Measurements from ENCODE around the gene PARD6G. TPM values are rescaled to one million over a fixed set of nuclear protein-coding genes. Genes with fewer than 3 reads are reported as not detected.
"Not testable (repeated sequence)": the region's sequence is repeated elsewhere in the genome, so short reads cannot be mapped to it uniquely, and the experiment has no call there.

Gene PARD6G, protein sequence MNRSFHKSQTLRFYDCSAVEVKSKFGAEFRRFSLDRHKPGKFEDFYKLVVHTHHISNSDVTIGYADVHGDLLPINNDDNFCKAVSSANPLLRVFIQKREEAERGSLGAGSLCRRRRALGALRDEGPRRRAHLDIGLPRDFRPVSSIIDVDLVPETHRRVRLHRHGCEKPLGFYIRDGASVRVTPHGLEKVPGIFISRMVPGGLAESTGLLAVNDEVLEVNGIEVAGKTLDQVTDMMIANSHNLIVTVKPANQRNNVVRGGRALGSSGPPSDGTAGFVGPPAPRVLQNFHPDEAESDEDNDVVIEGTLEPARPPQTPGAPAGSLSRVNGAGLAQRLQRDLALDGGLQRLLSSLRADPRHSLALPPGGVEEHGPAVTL
- polyA plus RNA-seq (2014; cell fraction: cytosol; rRNA removed), result 10.3 and 11.8 TPM in 2 replicates
- polyA plus RNA-seq (2014; cell fraction: nucleus; rRNA removed), result 8.2 and 11.8 TPM in 2 replicates

DNA sequence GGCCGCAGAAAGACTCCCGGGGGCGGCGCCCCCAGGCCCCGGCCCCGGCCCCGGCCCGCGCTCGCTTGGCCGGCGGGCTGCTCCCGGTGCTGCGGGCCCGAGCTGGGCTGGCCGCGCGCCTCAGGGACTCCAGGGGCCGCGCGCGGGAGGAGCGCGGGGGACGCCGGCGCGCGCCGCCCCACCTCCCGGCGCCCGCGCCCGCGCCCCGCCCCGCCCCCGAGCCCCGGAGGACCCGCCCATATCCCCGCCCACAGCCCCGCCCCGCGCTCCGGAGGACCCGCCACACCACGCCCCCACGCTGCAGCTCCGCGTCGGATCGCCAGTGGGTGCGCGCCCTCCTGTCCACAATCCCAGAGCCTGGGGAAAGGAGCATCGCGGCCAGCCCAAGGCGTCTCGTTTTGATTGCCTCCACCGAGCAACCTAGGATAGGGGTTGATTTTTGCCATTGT lies at the start of gene PARD6G:
PARD6G (minus strand) TSS at position 122 of the 449 bp plus-strand sequence. CDS start 166 bp downstream, outside the sequence.
- peak; percentile 80 for DNase-seq (ENCODE audit: low spot score)

DNA sequence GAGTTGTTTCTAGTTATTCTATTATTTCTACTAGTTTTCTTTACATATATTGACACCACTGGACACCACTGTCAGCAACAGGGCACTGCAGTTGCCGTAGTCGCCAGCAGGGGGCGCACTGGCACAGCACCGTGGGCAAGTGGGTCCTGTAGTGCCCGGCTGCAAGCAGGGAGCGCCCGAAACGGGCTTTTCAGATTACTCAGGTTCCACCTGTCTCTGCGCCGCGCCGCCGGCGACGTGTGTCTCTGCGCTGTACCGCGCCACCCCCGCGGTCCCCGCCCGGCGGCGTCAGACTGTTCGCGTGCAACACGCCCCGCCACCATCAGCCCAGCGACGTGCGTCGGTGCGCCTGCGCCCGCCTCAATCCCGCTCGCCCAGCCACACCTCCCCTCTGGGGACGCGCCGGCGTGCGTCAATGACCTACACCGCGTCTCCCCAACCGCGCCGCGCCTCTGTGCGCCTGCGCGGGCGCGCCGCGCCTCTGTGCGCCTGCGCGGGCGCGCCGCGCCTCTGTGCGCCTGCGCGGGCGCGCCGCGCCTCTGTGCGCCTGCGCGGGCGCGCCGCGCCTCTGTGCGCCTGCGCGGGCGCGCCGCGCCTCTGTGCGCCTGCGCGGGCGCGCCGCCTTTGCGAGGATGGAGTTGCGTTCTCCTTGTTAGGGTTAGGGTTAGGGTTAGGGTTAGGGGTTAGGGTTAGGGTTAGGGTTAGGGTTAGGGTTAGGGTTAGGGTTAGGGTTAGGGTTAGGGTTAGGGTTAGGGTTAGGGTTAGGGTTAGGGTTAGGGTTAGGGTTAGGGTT lies 15.1 kb upstream of the PARD6G start:
- not testable (repeated sequence) for DNase-seq (ENCODE audit: low spot score)

DNA sequence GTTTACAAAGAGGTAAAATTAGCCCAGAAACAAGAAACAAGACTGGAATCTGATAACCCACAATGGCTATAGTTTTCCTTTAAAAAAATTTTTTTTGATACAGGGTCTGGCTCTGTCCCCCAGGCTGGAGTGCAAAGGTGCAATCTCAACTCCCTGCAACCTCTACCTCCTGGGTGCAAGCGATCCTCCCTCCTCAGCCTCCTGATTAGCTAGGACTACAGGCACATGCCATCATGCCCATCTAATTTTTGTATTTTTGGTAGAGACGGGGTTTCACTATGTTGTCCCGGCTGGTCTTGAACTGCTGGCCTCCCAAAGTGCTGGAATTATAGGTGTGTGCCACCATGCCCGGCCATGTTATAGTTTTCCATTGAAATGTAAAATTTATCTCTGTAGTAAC lies 12.3 kb upstream of the PARD6G start:
- no peak for DNase-seq (ENCODE audit: low spot score)

DNA sequence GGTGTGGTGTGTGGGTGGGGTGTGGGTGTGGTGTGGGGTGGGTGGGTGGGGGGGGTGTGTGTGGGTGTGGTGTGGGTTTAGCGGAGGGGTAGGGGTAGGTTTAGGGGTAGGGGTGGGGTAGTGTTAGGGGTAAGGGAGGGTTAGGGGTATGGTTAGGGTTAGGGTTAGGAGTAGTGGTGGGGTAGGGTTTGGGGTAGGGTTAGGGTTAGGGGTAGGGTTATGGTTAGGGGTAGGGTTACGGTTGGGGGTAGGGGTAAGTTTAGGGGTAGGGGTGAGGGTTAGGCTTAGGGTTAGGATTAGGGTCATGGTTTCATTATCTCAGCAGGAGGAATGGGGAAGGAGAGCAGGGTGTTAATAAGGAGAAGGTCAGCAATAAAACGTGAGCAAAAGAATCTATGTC lies 11.3 kb upstream of the PARD6G start:
- no peak for DNase-seq (ENCODE audit: low spot score)

DNA sequence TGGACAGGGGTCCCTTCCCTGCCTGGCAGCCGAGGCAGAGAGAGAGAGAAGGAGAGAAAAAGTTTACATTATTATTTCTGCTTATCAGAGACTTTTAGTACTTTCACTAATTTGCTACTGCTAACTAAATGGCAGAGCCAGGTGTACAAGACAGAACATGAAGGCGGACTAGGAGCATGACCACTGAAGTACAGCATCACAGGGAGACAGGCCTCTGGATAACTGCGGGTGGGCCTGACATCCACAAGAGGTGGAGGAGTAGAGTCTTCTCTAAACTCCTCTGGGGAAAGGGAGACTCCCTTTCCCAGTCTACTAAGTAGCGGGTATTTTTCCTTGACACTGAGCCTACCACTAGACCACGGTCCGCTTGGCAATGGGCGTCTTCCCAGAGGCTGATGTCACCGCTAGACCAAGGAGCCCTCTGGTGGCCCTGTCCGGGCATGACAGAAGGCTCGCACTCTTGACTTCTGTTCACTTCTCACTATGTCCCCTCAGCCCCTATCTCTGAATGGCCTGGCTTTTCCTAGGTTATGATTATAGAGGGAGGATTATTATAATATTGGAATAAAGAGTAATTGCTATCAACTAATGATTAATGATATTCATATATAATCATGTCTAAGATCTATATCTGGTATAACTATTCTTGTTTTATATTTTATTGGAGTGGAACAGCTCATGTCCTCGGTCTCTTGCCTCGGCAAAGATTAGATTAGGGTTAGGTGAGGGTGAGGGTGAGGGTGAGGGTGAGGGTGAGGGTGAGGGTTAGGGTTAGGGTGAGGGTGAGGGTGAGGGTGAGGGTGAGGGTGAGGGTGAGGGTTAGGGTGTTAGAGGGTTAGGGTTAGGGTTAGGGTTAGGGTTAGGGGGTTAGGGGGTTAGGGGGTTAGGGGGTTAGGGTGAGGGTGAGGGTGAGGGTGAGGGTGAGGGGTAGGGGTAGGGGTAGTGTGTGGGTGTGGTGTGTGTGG lies 10.5 kb upstream of the PARD6G start:
- peak; percentile 80 for DNase-seq (ENCODE audit: low spot score)

DNA sequence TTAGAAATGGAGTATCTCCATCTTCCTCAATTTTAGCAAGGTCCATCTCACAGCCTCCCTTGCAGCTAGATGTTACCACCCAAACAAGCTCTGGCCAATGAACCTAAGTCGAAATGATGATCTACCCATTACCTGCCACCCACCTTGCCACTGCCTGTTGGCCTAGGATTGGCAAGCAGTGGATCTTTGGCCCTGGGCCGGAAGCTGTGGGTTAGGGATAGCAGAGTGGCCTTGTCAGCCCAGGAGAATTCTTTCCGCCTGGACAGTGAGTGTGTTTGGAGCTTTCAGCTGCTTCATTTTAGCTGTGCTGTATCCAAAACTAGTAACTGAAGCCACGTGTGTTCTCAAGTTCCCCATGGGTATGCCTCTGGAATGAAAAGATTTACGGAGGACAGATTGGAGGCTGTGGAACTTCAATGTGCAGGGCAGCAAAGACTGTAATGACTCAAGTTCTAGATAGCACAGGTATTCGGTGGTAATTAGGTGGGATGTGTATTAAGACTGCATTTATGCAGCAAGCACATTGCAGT lies 7.7 kb upstream of the PARD6G start:
- DNase-seq (ENCODE audit: low spot score), result no peak

DNA sequence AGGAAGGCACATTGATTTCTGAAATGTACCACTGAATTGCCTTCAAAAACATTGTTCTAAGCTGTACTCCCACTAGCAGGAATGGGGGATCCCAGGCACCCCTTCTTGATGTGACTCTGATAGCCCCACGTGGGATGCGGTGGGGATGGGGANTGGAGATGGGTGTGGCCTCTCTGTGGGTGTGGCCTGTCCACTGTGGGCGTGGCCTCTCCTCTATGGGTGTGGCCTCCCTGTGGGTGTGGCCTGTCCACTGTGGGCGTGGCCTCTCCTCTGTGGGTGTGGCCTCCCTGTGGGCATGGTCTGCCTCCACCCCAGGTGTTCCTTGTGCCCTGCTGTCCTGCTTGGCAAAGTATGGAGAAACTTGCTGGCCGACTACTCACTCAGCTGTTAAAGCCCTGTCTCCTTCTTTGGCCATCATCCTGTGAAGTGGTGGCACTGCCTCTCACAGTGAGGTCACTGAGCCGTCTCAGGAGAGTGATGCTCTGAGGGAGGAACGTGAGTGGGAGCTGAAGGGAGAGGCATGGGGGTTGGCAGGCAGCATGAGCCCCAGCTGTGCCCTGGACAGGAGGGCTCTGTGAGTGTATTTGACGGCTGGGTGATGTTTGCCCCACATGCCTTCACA lies 6.7 kb upstream of the PARD6G start:
- DNase-seq (ENCODE audit: low spot score), result no peak

DNA sequence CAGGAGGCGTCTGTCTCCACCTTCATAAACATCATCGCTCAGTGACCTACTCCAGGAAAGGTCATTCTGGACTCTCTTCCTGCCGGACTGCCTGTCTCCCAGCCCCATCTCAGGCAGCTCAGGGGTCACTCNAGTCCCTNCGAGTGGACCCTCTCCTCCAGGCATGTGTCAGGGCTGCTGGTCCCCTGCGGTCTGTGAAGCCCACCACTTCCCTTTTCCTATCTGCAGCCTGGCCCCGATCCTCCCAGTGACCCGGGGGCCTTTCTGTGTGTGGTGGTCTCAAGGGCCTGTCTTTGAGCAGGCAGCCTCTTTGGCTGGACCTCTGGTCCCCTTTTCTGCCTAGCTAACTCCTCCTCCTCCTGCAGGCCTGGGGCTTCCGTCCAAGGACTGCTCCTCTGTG lies 5.9 kb upstream of the PARD6G start:
- no peak for DNase-seq (ENCODE audit: low spot score)

DNA sequence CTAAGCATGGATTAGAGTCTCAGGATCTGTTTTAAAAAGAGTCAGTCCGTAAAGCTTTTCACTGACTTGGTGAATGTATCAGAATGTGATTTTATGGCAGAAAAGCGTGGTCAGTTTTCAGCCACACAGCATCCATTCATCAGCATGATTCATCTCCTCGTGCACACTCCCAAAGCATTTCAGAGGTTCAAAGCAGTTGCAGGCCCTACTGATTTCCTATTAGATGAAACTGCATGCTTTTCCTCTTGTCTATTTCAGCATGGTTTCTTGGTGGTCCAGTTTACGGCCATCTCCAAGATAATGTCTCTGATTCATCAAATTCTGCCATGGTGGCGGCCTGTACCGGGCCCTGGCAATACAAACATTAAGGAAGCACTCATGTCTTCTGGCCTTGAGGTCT lies 4.8 kb upstream of the PARD6G start:
- no peak for DNase-seq (ENCODE audit: low spot score)

DNA sequence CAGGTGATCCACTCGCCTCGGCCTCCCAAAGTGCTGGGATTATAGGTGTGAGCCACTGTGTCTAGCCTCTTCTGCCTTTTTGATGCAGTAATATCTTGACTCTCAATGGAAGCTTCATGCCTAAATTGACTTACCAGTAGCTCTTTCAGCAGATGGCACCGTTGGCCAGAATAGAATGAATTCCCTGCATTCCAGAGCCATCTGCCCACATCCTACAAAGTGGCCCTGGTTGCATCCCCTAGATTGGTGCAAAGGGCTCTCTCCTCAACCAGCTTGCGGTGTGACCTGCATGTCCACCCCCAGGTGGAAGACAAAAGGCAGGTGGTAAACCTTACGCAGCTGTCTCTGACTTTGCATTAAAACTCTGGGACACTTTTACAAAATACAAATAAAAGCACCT lies 4.4 kb upstream of the PARD6G start:
- no peak for DNase-seq (ENCODE audit: low spot score)

DNA sequence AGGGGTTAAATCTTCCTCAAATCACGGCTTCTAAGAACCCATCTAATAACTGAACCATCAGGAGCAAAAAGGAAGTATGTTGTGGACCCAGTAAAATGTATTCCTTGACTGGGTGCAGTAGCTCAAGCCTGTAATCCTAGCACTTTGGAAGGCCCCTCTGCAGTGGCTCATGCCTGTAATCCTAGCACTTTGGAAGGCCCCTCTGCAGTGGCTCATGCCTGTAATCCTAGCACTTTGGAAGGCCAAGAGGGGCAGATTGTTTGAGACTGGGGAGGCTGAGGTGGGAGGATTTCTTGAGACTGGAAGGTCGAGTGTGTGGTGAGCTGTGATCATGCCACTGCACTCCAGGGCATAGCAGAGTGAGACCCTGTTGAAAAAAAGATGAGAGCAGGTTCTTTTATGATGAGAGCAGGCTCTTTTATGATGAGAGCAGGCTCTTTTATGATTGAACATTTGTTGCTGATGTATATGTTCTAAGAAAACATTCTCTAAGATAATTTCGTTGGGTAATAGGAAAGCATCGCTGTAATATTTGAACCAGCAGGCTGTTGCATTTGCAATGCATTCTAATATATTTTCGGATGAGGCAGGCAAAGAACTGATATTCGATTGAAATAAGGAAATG lies 3.5 kb upstream of the PARD6G start:
- DNase-seq (ENCODE audit: low spot score), result no peak

DNA sequence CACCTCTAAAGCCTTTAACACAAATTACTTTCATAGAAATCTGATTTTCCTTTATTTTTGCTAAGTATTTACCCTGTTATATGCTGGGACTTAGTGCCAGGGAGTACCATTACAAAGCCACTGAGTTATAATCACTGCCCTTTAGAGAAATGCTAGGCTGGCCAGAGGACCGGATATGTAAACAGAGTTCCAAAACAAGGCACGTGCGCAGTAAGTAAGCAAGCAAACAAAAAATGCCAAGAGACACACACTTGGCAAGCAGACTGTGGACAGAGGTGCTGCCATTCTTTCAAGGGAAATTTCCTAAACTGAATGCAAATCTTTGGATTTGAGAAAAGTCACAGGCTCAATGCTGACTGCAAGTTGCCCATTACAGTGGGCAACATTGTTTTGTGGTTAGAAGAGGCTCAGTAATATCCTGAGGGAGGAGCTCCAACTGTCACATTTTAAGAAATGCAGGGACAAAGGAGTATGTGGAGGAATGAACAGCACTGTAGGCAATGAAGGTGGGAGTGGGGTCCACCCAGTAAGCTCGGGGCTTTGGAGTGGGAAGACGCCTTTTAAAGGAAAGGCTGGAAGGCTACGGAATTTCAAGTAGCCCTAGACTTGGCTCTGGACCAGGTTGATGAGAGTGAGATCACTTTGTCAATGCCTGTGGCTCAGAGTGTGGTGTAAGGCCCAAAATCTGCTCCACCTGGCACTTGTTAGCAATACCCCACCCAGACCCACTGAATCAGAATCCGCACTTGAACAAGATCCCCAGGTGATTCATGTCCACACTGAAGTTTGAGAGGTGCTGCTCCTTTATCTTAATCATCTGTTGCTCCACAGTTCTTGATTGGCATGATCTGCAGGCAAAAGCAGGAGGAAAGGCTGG lies 2.1 kb upstream of the PARD6G start:
- no peak for DNase-seq (ENCODE audit: low spot score)

DNA sequence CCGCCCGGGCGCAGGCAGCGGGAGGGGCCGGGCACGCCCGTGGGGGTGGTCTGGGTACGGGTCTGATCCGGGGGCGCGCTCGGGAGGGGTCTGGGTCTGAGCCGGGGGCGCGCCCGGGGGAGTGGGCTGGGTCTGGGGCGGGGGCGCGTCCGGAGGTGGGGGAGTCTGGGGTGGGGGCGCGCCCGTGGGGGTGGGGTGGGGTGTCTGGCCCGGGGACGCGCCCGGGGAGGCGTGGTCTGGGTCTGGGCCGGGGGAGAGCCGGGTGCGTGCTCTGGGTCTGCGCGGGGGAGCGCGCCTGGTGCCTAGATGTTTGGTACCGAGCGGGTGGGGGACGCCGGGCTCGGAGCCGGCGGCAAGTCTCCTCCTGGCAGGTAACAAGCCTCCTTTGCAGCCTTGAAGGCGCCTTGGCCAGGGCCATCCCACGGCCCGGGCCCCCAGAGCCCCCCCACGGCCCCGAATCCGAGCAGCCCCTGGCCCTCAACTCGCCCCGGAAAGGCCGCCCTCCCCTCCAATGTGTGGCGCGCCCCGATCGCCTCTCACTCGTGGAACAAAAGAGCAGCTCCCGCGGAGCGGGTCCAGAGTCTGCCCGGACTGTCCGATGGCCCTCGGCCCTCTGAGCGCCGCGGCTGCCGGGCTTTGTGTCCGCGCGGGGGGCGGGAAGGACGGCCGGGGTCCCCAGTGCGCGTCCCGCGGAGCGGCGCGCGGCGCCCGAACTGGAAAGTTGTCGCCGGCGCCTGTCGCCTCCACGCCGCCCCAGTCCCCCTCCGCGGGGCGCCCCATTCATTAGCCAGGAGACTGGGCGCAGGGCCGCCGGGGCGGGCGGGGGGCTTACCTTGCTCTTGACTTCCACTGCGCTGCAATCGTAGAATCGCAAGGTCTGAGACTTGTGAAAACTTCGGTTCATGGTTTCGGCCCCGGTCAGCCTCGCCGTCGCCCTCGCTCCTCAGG lies 595 bp downstream of the PARD6G start:
- peak; percentile 60 for DNase-seq (ENCODE audit: low spot score)

DNA sequence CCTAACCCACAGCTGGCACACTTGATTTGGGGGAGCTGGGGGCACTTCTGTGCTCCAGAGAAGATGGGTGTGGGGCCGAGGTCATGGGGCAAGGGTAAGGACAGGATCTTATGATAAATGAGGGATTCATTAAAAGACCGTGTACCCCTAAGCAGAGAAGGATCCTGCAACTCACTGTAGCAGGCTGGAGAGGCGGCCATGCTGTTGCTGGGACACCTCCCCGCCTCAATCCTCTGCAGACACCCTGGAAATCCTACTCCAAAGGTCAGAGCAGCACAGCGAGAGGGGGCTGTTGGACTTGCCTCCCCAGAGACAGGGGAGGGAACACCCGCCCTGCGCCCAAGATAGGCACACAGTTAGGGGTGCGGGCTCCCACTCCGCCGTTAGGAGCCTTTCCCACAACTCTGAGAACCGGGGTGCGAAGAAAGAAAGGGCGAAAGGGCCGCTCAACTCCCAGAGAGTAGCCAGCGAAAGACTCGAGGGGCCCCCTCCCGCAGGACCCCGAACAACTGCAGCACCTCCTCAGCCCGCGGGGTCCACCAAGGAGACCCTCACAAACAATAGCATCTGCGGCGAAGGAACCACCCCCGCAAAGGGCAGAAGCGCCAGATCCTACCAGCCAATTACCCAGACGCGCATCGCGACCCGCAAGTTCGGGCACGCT lies 1.4 kb downstream of the PARD6G start:
- DNase-seq (ENCODE audit: low spot score), result no peak

DNA sequence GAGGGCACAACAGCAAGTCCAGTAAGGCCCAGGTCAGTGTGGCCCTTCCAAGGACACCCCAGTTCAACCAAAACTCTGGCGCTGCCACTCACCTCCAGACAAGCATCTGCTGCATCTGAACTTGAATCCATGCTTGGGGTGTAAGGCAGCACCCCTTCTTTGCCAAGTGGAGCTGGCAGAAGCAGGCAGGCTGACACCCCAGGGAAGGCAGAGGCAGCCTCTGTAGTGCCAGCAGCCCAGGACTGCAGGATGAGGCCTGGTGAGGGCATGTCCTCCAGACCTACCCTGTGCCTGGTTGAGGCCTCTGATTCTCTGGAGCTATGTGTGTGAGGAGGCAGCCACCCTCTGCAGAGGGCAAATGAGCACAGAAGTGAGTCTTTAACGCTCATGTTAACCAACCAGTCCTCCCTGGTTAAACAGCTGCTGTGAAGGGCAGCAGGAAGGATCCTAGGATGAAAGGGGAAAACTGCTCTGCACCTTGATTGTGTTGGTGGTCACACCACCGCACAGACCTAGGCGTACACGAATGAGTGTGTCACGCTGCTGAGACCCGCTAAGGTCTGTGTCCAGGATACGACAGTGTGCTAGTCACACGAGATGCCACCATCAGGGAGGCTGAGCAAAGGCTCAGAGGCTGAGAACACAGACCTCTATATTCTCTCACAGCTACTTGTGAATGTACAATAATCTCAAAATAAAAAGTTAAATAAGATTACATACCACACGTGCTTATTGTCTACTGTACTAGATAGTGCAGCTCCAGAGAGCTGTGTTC lies 2.2 kb downstream of the PARD6G start:
- no peak for DNase-seq (ENCODE audit: low spot score)

DNA sequence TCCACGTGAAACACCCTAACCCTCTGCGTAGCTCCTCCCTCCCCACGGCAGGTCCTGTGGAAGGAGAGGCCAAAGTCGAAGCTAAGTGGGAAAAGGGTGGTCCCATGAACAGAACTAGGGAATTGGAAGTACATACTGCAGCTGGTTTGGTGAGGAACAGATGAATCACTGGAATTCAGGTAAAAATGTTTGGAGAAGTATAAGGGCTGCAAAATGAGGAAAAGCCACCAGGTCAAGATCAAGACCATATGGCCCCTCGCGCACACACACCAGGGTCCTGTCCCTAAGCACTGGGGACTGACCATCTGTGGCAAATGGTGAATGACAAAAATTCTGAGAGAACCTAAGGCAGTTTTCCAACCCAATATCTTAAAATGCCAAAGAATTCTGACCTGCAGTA lies 3.1 kb downstream of the PARD6G start:
- DNase-seq (ENCODE audit: low spot score), result no peak

DNA sequence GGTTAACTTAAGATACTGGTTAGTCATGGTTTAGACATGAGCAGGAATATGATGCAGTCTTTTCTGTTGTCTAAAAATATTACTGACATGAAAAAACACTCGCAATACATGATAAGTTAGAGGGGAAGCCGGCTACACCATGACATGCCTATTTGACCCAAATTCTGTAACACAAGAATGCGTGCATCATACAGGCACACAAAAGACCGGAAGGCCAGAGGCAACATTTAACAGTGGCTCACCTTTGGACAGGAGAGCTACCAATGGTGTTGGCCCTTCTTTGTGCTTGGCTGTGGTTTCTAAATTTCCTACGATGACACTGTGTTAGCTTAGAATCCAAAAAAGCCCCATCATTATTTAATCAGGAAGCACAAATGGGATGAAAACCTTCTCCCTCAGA lies 4.1 kb downstream of the PARD6G start:
- no peak for DNase-seq (ENCODE audit: low spot score)
